ENCODE results near the gene GTF3C1.

DNA sequence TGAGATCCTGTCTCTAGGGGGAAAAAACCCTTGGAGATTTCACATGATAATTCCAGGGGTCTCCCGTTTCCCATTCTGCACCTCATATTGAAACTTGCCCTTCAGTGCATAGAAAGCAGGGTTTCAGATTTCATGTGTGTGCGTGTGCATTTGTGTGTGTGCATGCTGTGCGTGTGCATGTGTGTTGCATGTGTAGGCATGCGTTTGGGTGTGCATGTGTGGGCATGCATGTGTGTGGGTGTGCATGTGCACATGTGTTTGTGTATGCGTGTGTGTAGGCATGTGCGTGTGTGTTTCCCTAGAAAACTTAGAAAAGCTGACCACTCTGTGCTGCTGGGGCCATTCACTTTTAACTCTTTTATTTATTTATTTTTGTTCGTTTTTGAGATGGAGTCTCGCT lies 107.7 kb downstream of the GTF3C1 start:
- TF ChIP-seq, protein P1, sequence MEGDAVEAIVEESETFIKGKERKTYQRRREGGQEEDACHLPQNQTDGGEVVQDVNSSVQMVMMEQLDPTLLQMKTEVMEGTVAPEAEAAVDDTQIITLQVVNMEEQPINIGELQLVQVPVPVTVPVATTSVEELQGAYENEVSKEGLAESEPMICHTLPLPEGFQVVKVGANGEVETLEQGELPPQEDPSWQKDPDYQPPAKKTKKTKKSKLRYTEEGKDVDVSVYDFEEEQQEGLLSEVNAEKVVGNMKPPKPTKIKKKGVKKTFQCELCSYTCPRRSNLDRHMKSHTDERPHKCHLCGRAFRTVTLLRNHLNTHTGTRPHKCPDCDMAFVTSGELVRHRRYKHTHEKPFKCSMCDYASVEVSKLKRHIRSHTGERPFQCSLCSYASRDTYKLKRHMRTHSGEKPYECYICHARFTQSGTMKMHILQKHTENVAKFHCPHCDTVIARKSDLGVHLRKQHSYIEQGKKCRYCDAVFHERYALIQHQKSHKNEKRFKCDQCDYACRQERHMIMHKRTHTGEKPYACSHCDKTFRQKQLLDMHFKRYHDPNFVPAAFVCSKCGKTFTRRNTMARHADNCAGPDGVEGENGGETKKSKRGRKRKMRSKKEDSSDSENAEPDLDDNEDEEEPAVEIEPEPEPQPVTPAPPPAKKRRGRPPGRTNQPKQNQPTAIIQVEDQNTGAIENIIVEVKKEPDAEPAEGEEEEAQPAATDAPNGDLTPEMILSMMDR (IDR thresholded peaks at IDR 0.05; ENCODE audit: low read depth, low read length) = no peak
- no peak for TF ChIP-seq EZH2phosphoT487 (IDR thresholded peaks at IDR 0.05; ENCODE audit: low read depth)

Data from OCI-LY3 (cell line).